SK-N-SH treated with all-trans-retinoic acid at 6 μM for 48 hours (cell line): Measurements from ENCODE around the gene ADNP.

ENCODE experiments used
- ATAC-seq: fragments of 200-7000 bp; cut with Tn5 transposase; 3 replicates; pipeline ENCODE4 v1.9.1; 2020; ENCODE audit warnings: mild to moderate bottlenecking, moderate library complexity
- ARNTL ChIP-seq: fragments of 450-650 bp; formaldehyde crosslinking; IDR thresholded peaks from 2 replicates; pipeline ENCODE4 v1.5.0; 2020; ENCODE audit warnings: low read depth, mild to moderate bottlenecking, moderate library complexity, borderline replicate concordance
- CREB5 ChIP-seq: fragments of 250-450 bp; sonication (Bioruptor Pico); IDR thresholded peaks from 2 replicates; pipeline ENCODE4 v1.5.1; 2020; ENCODE audit warnings: low read depth, mild to moderate bottlenecking, moderate library complexity
- CSDC2 ChIP-seq: fragments of 250-450 bp; sonication (Bioruptor Pico); IDR thresholded peaks from 2 replicates; pipeline ENCODE4 v1.5.0; 2020; ENCODE audit warnings: mild to moderate bottlenecking, moderate library complexity
- CSRNP3 ChIP-seq: fragments of 250-450 bp; sonication (Bioruptor Pico); IDR thresholded peaks from 2 replicates; pipeline ENCODE4 v1.5.1; 2021; ENCODE audit warnings: mild to moderate bottlenecking, moderate library complexity
- GLIS3 ChIP-seq: fragments of 250-450 bp; sonication (Bioruptor Pico); IDR thresholded peaks from 2 replicates; pipeline ENCODE4 v1.5.0; 2020; ENCODE audit warnings: mild to moderate bottlenecking, moderate library complexity
- ISL1 ChIP-seq: fragments of 250-450 bp; sonication (Bioruptor Pico); IDR thresholded peaks from 2 replicates; pipeline ENCODE4 v2.1.2; 2022; ENCODE audit warnings: mild to moderate bottlenecking, moderate library complexity
- OSR1 ChIP-seq: fragments of 250-450 bp; sonication (Bioruptor Pico); IDR thresholded peaks from 2 replicates; pipeline ENCODE4 v1.8.0; 2022; ENCODE audit warnings: moderate library complexity, mild to moderate bottlenecking, inconsistent platforms
- PATZ1 ChIP-seq: fragments of 250-450 bp; sonication (Bioruptor Pico); IDR thresholded peaks from 2 replicates; pipeline ENCODE4 v1.8.0; 2020; ENCODE audit warnings: mild to moderate bottlenecking, moderate library complexity, borderline replicate concordance
- POU6F1 ChIP-seq: fragments of 250-450 bp; sonication (Bioruptor Pico); IDR thresholded peaks from 2 replicates; pipeline ENCODE4 v1.8.0; 2021; ENCODE audit warnings: low read depth, mild to moderate bottlenecking, moderate library complexity, borderline replicate concordance
- PPARA ChIP-seq: fragments of 250-450 bp; sonication (Bioruptor Pico); IDR thresholded peaks from 2 replicates; pipeline ENCODE4 v1.5.0; 2020; ENCODE audit warnings: mild to moderate bottlenecking, borderline replicate concordance
- RARB ChIP-seq: fragments of 250-450 bp; sonication (Bioruptor Pico); IDR thresholded peaks from 2 replicates; pipeline ENCODE4 v1.8.0; 2021; ENCODE audit warnings: mild to moderate bottlenecking, moderate library complexity
- SNAI2 ChIP-seq: fragments of 250-450 bp; sonication (Bioruptor Pico); IDR thresholded peaks from 2 replicates; pipeline ENCODE4 v1.5.0; 2020; ENCODE audit warnings: mild to moderate bottlenecking, moderate library complexity
- TCF4 ChIP-seq: fragments of 250-450 bp; sonication (Bioruptor Pico); IDR thresholded peaks from 2 replicates; pipeline ENCODE4 v1.8.0; 2021; ENCODE audit warnings: mild to moderate bottlenecking, moderate library complexity, borderline replicate concordance
- TSHZ2 ChIP-seq: fragments of 250-450 bp; sonication (Bioruptor Pico); IDR thresholded peaks from 2 replicates; pipeline ENCODE4 v1.5.0; 2020; ENCODE audit warnings: mild to moderate bottlenecking, moderate library complexity
- ZC3H10 ChIP-seq: fragments of 250-450 bp; sonication (Bioruptor Pico); IDR thresholded peaks from 2 replicates; pipeline ENCODE4 v1.5.1; 2021; ENCODE audit warnings: mild to moderate bottlenecking, moderate library complexity
- ZFP30 ChIP-seq: fragments of 450-650 bp; formaldehyde crosslinking; IDR thresholded peaks from 2 replicates; pipeline ENCODE4 v1.5.0; 2022; ENCODE audit warnings: mild to moderate bottlenecking, moderate library complexity
- ZNF565 ChIP-seq: fragments of 450-650 bp; formaldehyde crosslinking; conservative IDR thresholded peaks from 2 replicates; pipeline ENCODE4 v1.5.0; 2020; ENCODE audit warnings: low read depth, mild to moderate bottlenecking, moderate library complexity
- ZNF70 ChIP-seq: fragments of 450-650 bp; formaldehyde crosslinking; IDR thresholded peaks from 2 replicates; pipeline ENCODE4 v1.5.0; 2020; ENCODE audit warnings: mild to moderate bottlenecking, moderate library complexity

ADNP gene

GRCh38 chr20:50903353-50904051 lies 27.7 kb downstream of the ADNP start:
- no peak for ATAC-seq
- TF ChIP-seq POU6F1 (no peak), ZNF565 (no peak), CREB5 (no peak), TCF4 (CRISPR knock-in tag) (no peak), SNAI2 (CRISPR knock-in tag) (no peak), TSHZ2 (CRISPR knock-in tag) (no peak), ZFP30 (CRISPR knock-in tag) (no peak), PPARA (CRISPR knock-in tag) (no peak), GLIS3 (no peak), RARB (CRISPR knock-in tag) (no peak), PATZ1 (CRISPR knock-in tag) (no peak), CSRNP3 (CRISPR knock-in tag) (no peak)

- no peak for TF ChIP-seq ZNF70 (CRISPR knock-in tag)
- no peak for TF ChIP-seq CSDC2 (CRISPR knock-in tag)
- no peak for ATAC-seq
Measured at GRCh38 chr20:50901301-50901700, 29.9 kb downstream of the ADNP start.

- no peak for ATAC-seq
- TF ChIP-seq GLIS3 (no peak), CSDC2 (CRISPR knock-in tag) (no peak), ZC3H10 (CRISPR knock-in tag) (no peak), ZNF70 (CRISPR knock-in tag) (no peak), ARNTL (CRISPR knock-in tag) (no peak), POU6F1 (no peak), RARB (CRISPR knock-in tag) (no peak), TSHZ2 (CRISPR knock-in tag) (no peak), CSRNP3 (CRISPR knock-in tag) (no peak), ISL1 (CRISPR knock-in tag) (no peak), CREB5 (no peak), OSR1 (CRISPR knock-in tag) (no peak), ZNF565 (no peak)
Measured at GRCh38 chr20:50900261-50900660, 31.0 kb downstream of the ADNP start.
